Motor neuron (in vitro differentiated cells): ENCODE data around the gene MACROD2. TPM values are rescaled to one million over a fixed set of nuclear protein-coding genes. Genes with fewer than 3 reads are reported as not detected.
"Not testable (repeated sequence)": the region's sequence is repeated elsewhere in the genome, so short reads cannot be mapped to it uniquely, and the experiment has no call there.

Source experiments
- ATAC-seq, 8 experiments: fragments of 200-7000 bp; cut with Tn5 transposase; replicated peaks in 6 of 8; 2 replicates each; pipeline ENCODE4 v1.8.0; 2021; ENCODE audit warnings: mild to moderate bottlenecking in 8 of 8, moderate library complexity in 8 of 8
- H3K27ac ChIP-seq, 2 donors: fragments of 250-450 bp; sonication (Bioruptor Pico); 2 replicates each; pipeline ENCODE4 v1.9.0; 2021; ENCODE audit warnings: antibody characterized with exemption in 2 of 2, mild to moderate bottlenecking in 2 of 2, moderate library complexity in 1 of 2
- H3K4me1 ChIP-seq, 2 donors: fragments of 250-450 bp; sonication (Bioruptor Pico); replicated peaks in 1 of 2; 2 replicates each; pipeline ENCODE4 v1.6.1; 2021; ENCODE audit warnings: antibody characterized with exemption in 2 of 2, mild to moderate bottlenecking in 2 of 2, moderate library complexity in 1 of 2
- H3K4me3 ChIP-seq, 5 donors: fragments of 250-450 bp; sonication (Bioruptor Pico); 2 replicates each; pipeline ENCODE4 v1.9.0; 2021; ENCODE audit warnings: antibody characterized with exemption in 5 of 5, mild to moderate bottlenecking in 5 of 5, moderate library complexity in 4 of 5
- WGBS, 10 experiments: fragments of 450-650 bp; shearing (Covaris generic); methylation state at CpG; one replicate each; pipeline ENCODE4 v1.0.0; 2022; 5-methylcytosine and 5-hydroxymethylcytosine counted together
- in situ Hi-C, 9 experiments: fragments of 400-800 bp; cut with MboI; loops; one replicate each; pipeline ENCODE4 v1.15.0; 2021; ENCODE audit warnings: low sequenced_read_pairs in 9 of 9, low pct_unique_long_range_greater_than_20kb in 2 of 9; ENCODE audit not compliant: unreplicated experiment in 9 of 9
- total RNA-seq, 8 experiments: library from RNA; unstranded; fragments of 300-600 nt; gene quantifications; 2 replicates each; pipeline versions ENCODE4 v1.2.3 to v1.2.4, GENCODE V29; 2022

MACROD2 gene
- total RNA-seq, 8 experiments from 2014 or later, result 4.3 to 24.9 (median 10.4) TPM

GRCh38 chr20:14986026-14986655 is 990.8 kb downstream of the MACROD2 start:
- ATAC-seq, result peak in 1 of 8 experiments; percentile 36
- WGBS, 10 experiments, result 51 to 100% (median 65%) methylated on average over 1 to 4 of the region's 4 CpGs; no CpG with 5 or more reads in 1 of the 10 experiments
- H3K27ac ChIP-seq, result no peak overlapping the region
- in situ Hi-C loops, result no loop called here
- H3K4me3 ChIP-seq, result no peak overlapping the region
- peaks cover 0 to 4% of the 10 kb centered on the region in 2 donors for H3K4me1 ChIP-seq

DNA sequence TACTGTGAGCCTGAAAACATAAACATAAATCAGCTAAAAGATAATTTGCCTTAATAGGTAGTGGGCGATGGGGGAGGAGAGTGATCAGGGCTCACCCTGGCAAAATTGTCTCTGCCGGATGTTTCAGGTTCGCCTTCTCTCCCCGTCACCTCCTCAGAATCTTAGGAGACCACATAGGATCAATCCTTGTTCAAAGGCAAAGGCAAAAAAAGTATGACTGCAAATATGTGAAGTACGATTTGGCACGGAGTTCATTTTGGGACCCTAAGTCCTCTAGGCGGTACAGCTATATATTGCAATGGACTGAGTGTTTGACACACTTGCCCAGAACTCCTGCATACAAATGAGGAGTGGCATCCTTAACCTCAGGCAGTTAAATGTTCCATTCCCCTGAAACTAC is 991.3 kb downstream of the MACROD2 start:
- H3K4me1 ChIP-seq, result peaks cover 0 to 4% of the 10 kb centered on the region in 2 donors
- H3K4me3 ChIP-seq, result no peak overlapping the region
- in situ Hi-C loops, result no loop called here
- no peak for ATAC-seq
- 76 to 100% (median 92%) methylated on average over 3 to 7 of the region's 7 CpGs for WGBS, 10 experiments
- H3K27ac ChIP-seq, result no peak overlapping the region

DNA sequence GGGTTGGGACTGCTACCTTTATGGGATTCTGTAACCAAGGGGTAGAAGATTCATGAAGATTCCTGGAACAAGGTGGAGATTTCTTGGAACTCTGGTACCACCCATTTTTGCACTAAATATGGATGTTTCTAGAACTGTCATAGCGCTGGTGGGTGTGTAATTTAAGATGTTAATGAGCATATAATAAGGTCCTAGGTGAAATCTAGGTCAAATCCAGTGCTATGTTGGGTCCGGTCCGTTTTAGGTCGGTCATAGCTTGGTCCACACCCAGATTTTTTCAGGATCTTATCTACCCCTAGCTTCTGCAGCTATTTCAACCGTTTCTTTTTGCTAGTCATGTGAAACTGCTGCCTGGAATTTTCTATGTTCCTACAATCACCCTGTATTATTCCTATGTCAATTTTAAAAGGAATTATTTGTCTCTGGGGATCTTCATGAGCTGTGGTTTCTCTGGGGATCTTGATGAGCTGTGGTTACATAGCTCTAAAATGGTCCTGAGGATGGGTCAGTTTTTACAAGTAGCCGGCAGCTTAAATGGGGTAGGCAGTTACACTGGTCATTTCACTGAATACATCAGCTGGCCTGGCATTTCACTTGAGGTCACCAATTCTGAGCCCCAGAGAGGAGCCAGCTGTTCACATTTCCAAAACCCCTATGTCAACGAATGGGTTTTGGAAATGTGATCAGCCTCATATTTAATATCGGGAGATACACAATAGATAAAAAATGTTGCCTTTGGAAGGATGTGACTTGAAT is 994.4 kb downstream of the MACROD2 start:
- no peak overlapping the region for H3K4me3 ChIP-seq
- peak in 4 of 8 experiments; percentile 31 to 96 (median 85) for ATAC-seq
- in situ Hi-C loops, result no loop called here
- peaks cover 0 to 4% of the 10 kb centered on the region in 2 donors for H3K4me1 ChIP-seq
- 42 to 100% (median 80%) methylated on average over 4 to 8 of the region's 8 CpGs for WGBS, 10 experiments
- H3K27ac ChIP-seq, result no peak overlapping the region

DNA sequence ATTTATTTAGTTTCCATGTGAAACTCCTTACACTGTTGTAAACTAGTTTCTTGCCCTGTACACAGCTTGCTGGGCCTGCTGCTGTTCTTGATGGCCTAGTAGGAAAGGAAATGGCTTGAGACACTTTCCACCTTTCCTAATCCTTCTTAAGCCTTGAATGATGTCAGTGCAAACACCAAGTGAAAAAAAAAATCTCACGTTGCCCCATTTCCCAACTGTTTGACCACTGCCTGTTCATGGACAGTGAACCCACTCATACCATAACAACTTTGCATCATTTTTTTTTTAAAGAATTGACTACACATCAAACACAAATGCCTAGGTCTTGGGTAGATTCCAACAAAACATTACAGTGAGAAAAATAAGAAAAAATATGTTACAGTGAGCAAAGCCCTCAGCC is 995.7 kb downstream of the MACROD2 start:
- Histone ChIP-seq H3K4me1 (peaks cover 0 to 4% of the 10 kb centered on the region in 2 donors), H3K4me3 (no peak overlapping the region), H3K27ac (no peak overlapping the region)
- no peak for ATAC-seq
- in situ Hi-C loops, result no loop called here
- 0 to 100% (median 88%) methylated on average over 1 of the region's 1 CpG; no CpG with 5 or more reads in 3 of the 10 experiments for WGBS, 10 experiments

DNA sequence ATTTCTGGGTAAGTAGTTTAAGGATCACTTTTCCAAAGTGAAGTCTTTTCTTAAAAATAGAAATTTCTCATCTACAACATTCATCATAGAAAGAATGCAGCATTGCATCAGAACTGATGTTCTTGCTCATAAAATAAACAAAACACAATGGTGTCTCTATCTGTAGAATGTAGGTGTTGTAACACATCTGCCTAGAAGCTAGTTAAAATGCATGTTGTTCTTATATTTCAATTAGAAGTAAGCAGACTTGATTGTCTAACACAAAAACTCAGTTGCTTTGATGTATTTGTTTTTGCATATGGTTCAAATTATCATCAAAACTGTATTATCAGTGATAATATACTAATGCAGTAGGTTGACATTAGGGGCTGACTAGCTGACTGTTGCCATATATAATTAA is 996.8 kb downstream of the MACROD2 start:
- H3K27ac ChIP-seq, result no peak overlapping the region
- in situ Hi-C loops, result no loop called here
- H3K4me3 ChIP-seq, result no peak overlapping the region
- no peak for ATAC-seq
- H3K4me1 ChIP-seq, result peaks cover 0 to 4% of the 10 kb centered on the region in 2 donors

DNA sequence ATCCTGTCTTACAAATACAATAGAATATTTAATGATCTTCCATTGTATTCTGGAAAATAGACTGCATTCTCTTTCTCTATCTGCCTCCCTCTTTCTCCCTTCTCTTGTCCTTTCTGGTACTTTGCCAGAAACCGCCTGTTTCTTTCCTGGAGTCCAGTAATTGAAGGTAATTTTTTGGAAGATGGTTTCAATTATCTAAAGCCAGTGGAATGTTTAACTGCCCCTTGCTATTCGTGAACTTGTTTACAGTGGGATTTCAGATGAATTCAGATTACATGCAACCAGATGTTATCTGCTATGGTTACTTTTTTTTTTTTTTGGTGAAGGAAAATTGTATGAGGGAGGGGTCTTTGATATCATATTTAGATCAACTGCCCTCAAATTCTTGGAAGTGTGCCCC is 997.6 kb downstream of the MACROD2 start:
- no peak overlapping the region for H3K4me3 ChIP-seq
- 0 to 94% (median 51%) methylated on average over 1 to 2 of the region's 2 CpGs; no CpG with 5 or more reads in 1 of the 10 experiments for WGBS, 10 experiments
- peaks cover 0 to 4% of the 10 kb centered on the region in 2 donors for H3K4me1 ChIP-seq
- in situ Hi-C loops, result no loop called here
- H3K27ac ChIP-seq, result no peak overlapping the region
- ATAC-seq, result peak in 1 of 8 experiments; percentile 34

GRCh38 chr20:14996883-14997672 is 1001.8 kb downstream of the MACROD2 start:
- H3K4me1 ChIP-seq, result no peaks in the 10 kb centered on the region
- no peak overlapping the region for H3K4me3 ChIP-seq
- WGBS, 10 experiments, result 62 to 100% (median 88%) methylated on average over 1 to 2 of the region's 2 CpGs; no CpG with 5 or more reads in 4 of the 10 experiments
- in situ Hi-C loops, result no loop called here
- peak in 2 of 8 experiments; percentile 20 to 33 for ATAC-seq
- no peak overlapping the region for H3K27ac ChIP-seq

- in situ Hi-C loops, result no loop called here
These were observed 1002.5 kb downstream of the MACROD2 start for GRCh38 chr20:14997791-14998190.

GRCh38 chr20:15005300-15005986 is 1010.1 kb downstream of the MACROD2 start:
- Histone ChIP-seq H3K27ac (no peak overlapping the region), H3K4me1 (no peaks in the 10 kb centered on the region), H3K4me3 (no peak overlapping the region)
- peak in 1 of 8 experiments; percentile 53 for ATAC-seq
- in situ Hi-C loops, result no loop called here
- WGBS, 10 experiments, result 48 to 100% (median 79%) methylated on average over 1 to 4 of the region's 4 CpGs; no CpG with 5 or more reads in 1 of the 10 experiments

More at GRCh38 chr20:14997791-14998190, 1002.5 kb downstream of the MACROD2 start:
- no peaks in the 10 kb centered on the region for H3K4me1 ChIP-seq
- H3K4me3 ChIP-seq, result no peak overlapping the region
- no peak overlapping the region for H3K27ac ChIP-seq
- 0 to 90% (median 73%) methylated on average over 1 to 3 of the region's 3 CpGs; no CpG with 5 or more reads in 4 of the 10 experiments for WGBS, 10 experiments
- ATAC-seq, result no peak

- H3K4me1 ChIP-seq, result peaks cover 0 to 4% of the 10 kb centered on the region in 2 donors
- WGBS, 10 experiments, result 46 to 100% (median 70%) methylated on average over 2 to 4 of the region's 4 CpGs; no CpG with 5 or more reads in 4 of the 10 experiments
- H3K27ac ChIP-seq, result no peak overlapping the region
- ATAC-seq, result no peak
- no peak overlapping the region for H3K4me3 ChIP-seq
- in situ Hi-C loops, result no loop called here
These were observed 1016.3 kb downstream of the MACROD2 start for GRCh38 chr20:15011631-15012030.

DNA sequence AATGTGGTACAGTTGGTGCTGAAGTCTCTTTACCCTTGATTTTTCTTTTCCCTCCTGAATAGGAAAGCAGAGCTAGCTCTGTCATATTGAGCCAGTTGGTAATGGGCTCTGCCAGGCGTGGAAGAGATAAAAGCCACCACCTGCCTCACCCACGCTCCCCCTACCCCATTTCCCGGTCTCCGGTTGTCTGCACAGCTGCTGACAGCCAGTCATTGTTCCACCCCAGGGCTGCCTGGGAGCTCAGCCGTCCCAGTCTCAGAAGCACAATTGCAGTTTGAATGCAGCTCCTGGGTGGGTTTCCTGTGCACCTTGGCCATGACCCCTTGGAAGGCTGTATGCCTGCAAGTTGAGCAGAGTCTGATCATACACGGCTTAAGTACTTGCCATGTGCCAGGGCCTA is 1017.2 kb downstream of the MACROD2 start:
- 20 to 73% (median 29%) methylated on average over 1 to 6 of the region's 6 CpGs; no CpG with 5 or more reads in 4 of the 10 experiments for WGBS, 10 experiments

DNA sequence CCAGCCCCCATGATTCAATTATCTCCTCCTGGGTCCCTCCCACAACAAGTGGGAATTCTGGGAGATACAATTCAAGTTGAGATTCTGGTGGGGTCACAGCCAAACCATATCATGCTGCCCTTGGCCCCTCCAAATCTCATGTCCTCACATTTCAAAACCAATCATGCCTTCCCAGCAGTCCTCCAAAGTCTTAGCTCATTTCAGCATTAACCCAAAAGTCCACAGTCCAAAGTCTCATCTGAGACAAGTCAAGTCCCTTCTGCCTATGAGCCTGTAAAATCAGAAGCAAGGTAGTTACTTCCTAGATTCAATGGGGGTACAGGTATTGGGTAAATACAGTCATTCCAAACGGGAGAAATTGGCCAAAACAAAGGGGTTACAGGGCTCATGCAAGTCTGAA is 1021.6 kb downstream of the MACROD2 start:
- H3K4me1 ChIP-seq, H3K27ac ChIP-seq, in situ Hi-C loops, ATAC-seq, H3K4me3 ChIP-seq: not testable (repeated sequence)
- 40 to 83% methylated on average over 1 of the region's 1 CpG; no CpG with 5 or more reads in 8 of the 10 experiments for WGBS, 10 experiments

More for the DNA sequence above, 1017.2 kb downstream of the MACROD2 start:
- Histone ChIP-seq H3K4me3 (no peak overlapping the region), H3K27ac (no peak overlapping the region), H3K4me1 (peaks cover 0 to 4% of the 10 kb centered on the region in 2 donors)
- peak in 5 of 8 experiments; percentile 82 to 88 (median 85) for ATAC-seq
- in situ Hi-C loops, result no loop called here
